ENCODE measurements around the gene DNAJC30. TPM values are rescaled to one million over a fixed set of nuclear protein-coding genes. Genes with fewer than 3 reads are reported as not detected.
A peak's percentile ranks its signal among the peaks of the same experiment; 100 is the strongest.

Gene DNAJC30
- total and polyA plus RNA-seq, 2 donors (not counting 1 experiment from before 2014, with no cell fraction given) = 6.6 to 15.5 TPM

GRCh38 chr7:73647725-73648592 lies 35.3 kb downstream of the DNAJC30 start:
- H3K4me1 ChIP-seq (ENCODE audit: control insufficient read depth in 2 of 2, insufficient read depth in 2 of 2, low read length in 2 of 2) = peaks cover 11 to 12% of the 10 kb centered on the region in 2 donors
- H3K79me2 ChIP-seq (ENCODE audit: control insufficient read depth, insufficient read depth, low read length) = no peaks in the 10 kb centered on the region
- no peak overlapping the region for H3K27ac Mint-ChIP-seq
- intact Hi-C loops (cut with micrococcal nuclease) = no loop called here
- ChIA-PET CTCF (interaction anchor here (1.1 kb wide), 1 partner anchor 80 kb away, joined by 3 read pairs; no protein-coding TSS in a partner anchor), POLR2A (no interaction called here)
- H3K9me3 ChIP-seq (ENCODE audit: control extremely low read depth in 1 of 3, control insufficient read depth in 2 of 3, insufficient read depth in 1 of 3, low read length in 2 of 3) = peaks cover 0 to 4% (median 0%) of the 10 kb centered on the region in 3 donors
- H4K20me1 ChIP-seq (ENCODE audit: control insufficient read depth, insufficient read depth, low read length, poor library complexity, severe bottlenecking) = no peaks in the 10 kb centered on the region
- no peaks in the 10 kb centered on the region for H3K36me3 ChIP-seq (replicated peaks in 1 of 2; ENCODE audit: control extremely low read depth in 1 of 2, control insufficient read depth in 1 of 2, extremely low read depth in 1 of 2, insufficient read depth in 2 of 2, low read length in 1 of 2)
- peaks cover 5% of the 10 kb centered on the region for H3K4me1 Mint-ChIP-seq
- peak; percentile 60 for ATAC-seq (ENCODE audit: low read depth)
- WGBS (ENCODE audit: insufficient coverage) = 3% methylated on average over 62 of the region's 62 CpGs
- H2AFZ ChIP-seq (ENCODE audit: insufficient read depth, low read depth, low read length, poor library complexity, severe bottlenecking) = peak overlapping the region; percentile 80
- H3K4me3 Mint-ChIP-seq = peak overlapping the region; percentile 60
- H3K9ac ChIP-seq (ENCODE audit: low read length) = peak overlapping the region; percentile 39
- no peaks in the 10 kb centered on the region for H3K9me3 Mint-ChIP-seq (ENCODE audit: insufficient read depth)
- TF ChIP-seq CTCF (IDR thresholded peaks at IDR 0.05) (peak; percentile 6), EZH2 (IDR thresholded peaks at IDR 0.05; ENCODE audit: borderline replicate concordance, insufficient read depth, low read depth, low read length, poor library complexity, severe bottlenecking) (peak; percentile 56)
- H3K4me2 ChIP-seq (replicated peaks; ENCODE audit: low read depth, low read length, poor library complexity, severe bottlenecking) = peak overlapping the region; percentile 85
- DNase-seq = peak; percentile 55
- peaks cover 0 to 67% (median 31%) of the 10 kb centered on the region in 4 experiments for H3K27me3 ChIP-seq (replicated peaks in 1 of 4; ENCODE audit: control extremely low read depth in 1 of 4, control insufficient read depth in 3 of 4, insufficient read depth in 4 of 4, low read length in 3 of 4)
- peaks cover 65% of the 10 kb centered on the region for H3K27me3 Mint-ChIP-seq
- no peak overlapping the region for H3K27ac ChIP-seq (ENCODE audit: low read length in 2 of 2)
- peak overlapping the region in 4 of 5 experiments; percentile 3 to 62 (median 45) for H3K4me3 ChIP-seq (ENCODE audit: control extremely low read depth in 1 of 5, extremely low read depth in 1 of 5, insufficient read depth in 1 of 5, low read depth in 2 of 5, low read length in 4 of 5)
